ENCODE data around the gene RASA4B. TPM values are rescaled to one million over a fixed set of nuclear protein-coding genes. Genes with fewer than 3 reads are reported as not detected.
"Not testable (repeated sequence)": the region's sequence is repeated elsewhere in the genome, so short reads cannot be mapped to it uniquely, and the experiment has no call there.

Gene RASA4B
- total and polyA plus RNA-seq, 8 donors, result 8.6 to 35.9 (median 16.8) TPM

GRCh38 chr7:102531583-102531982, 14.0 kb upstream of the RASA4B start:
- intact Hi-C loops (cut with DNase I; ENCODE audit: low total_unique reads); DNase-seq; H3K4me1 ChIP-seq; H3K27me3 ChIP-seq; H3K4me3 ChIP-seq; H3K27ac ChIP-seq; H3K36me3 ChIP-seq; H3K9me3 ChIP-seq: not testable (repeated sequence)
- WGBS, 5 donors, result no CpG with 5 or more reads among the region's 7 CpGs

GRCh38 chr7:102527822-102528793, 10.5 kb upstream of the RASA4B start:
- intact Hi-C loops (cut with DNase I; ENCODE audit: low total_unique reads); H3K4me3 ChIP-seq; H3K9me3 ChIP-seq; H3K27ac ChIP-seq; H3K27me3 ChIP-seq; H3K36me3 ChIP-seq; H3K4me1 ChIP-seq; DNase-seq: not testable (repeated sequence)
- WGBS, 5 donors, result 93 to 100% (median 100%) methylated on average over 1 to 3 of the region's 13 CpGs; no CpG with 5 or more reads in 1 of the 5 donors

GRCh38 chr7:102527182-102527581, 9.6 kb upstream of the RASA4B start:
- WGBS, 5 donors, result 82 to 86% (median 82%) methylated on average over 1 of the region's 8 CpGs; no CpG with 5 or more reads in 2 of the 5 donors
- H3K27ac ChIP-seq; H3K9me3 ChIP-seq; H3K27me3 ChIP-seq; intact Hi-C loops (cut with DNase I; ENCODE audit: low total_unique reads); H3K4me1 ChIP-seq; H3K36me3 ChIP-seq; H3K4me3 ChIP-seq; DNase-seq: not testable (repeated sequence)

GRCh38 chr7:102524803-102525202, 7.2 kb upstream of the RASA4B start:
- WGBS, 5 donors, result 42 to 71% (median 43%) methylated on average over 1 of the region's 2 CpGs; no CpG with 5 or more reads in 2 of the 5 donors
- H3K4me3 ChIP-seq; intact Hi-C loops (cut with DNase I; ENCODE audit: low total_unique reads); H3K9me3 ChIP-seq; H3K4me1 ChIP-seq; H3K27me3 ChIP-seq; H3K36me3 ChIP-seq; DNase-seq; H3K27ac ChIP-seq: not testable (repeated sequence)

- H3K27ac ChIP-seq; intact Hi-C loops (cut with DNase I; ENCODE audit: low total_unique reads); H3K9me3 ChIP-seq; DNase-seq; H3K4me3 ChIP-seq; H3K36me3 ChIP-seq; H3K4me1 ChIP-seq; H3K27me3 ChIP-seq: not testable (repeated sequence)
- WGBS, 5 donors, result 81 to 86% (median 83%) methylated on average over 4 of the region's 5 CpGs; no CpG with 5 or more reads in 2 of the 5 donors
These were observed 3.2 kb upstream of the RASA4B start for GRCh38 chr7:102520797-102521196.

- no CpG with 5 or more reads among the region's 10 CpGs for WGBS, 5 donors
- H3K4me3 ChIP-seq; H3K4me1 ChIP-seq; DNase-seq; H3K9me3 ChIP-seq; H3K36me3 ChIP-seq; H3K27ac ChIP-seq; H3K27me3 ChIP-seq; intact Hi-C loops (cut with DNase I; ENCODE audit: low total_unique reads): not testable (repeated sequence)
These were observed 626 bp downstream of the RASA4B start for GRCh38 chr7:102516951-102517350.

- H3K36me3 ChIP-seq; H3K4me3 ChIP-seq; H3K4me1 ChIP-seq; DNase-seq; intact Hi-C loops (cut with DNase I; ENCODE audit: low total_unique reads); H3K27ac ChIP-seq; H3K27me3 ChIP-seq; H3K9me3 ChIP-seq: not testable (repeated sequence)
- WGBS, 5 donors, result no CpG with 5 or more reads among the region's 3 CpGs
These were observed 1.7 kb downstream of the RASA4B start for GRCh38 chr7:102515889-102516288.

GRCh38 chr7:102514881-102515721, 2.5 kb downstream of the RASA4B start:
- H3K36me3 ChIP-seq; H3K27me3 ChIP-seq; H3K4me3 ChIP-seq; H3K9me3 ChIP-seq; intact Hi-C loops (cut with DNase I; ENCODE audit: low total_unique reads); H3K4me1 ChIP-seq; DNase-seq; H3K27ac ChIP-seq: not testable (repeated sequence)
- 50 to 100% (median 53%) methylated on average over 2 of the region's 15 CpGs; no CpG with 5 or more reads in 2 of the 5 donors for WGBS, 5 donors

- peak overlapping the region in 3 of 4 donors; percentile 7 to 31 (median 25) for H3K4me3 ChIP-seq
- H3K27ac ChIP-seq, result peak overlapping the region; percentile 46 to 78 (median 75)
- H3K9me3 ChIP-seq; H3K36me3 ChIP-seq; H3K4me1 ChIP-seq; intact Hi-C loops (cut with DNase I; ENCODE audit: low total_unique reads); H3K27me3 ChIP-seq: not testable (repeated sequence)
- DNase-seq, result peak; percentile 23 to 95
- 0 to 28% (median 9%) methylated on average over 2 to 5 of the region's 5 CpGs for WGBS, 5 donors
These were observed 4.8 kb downstream of the RASA4B start for GRCh38 chr7:102512642-102513221.

- no CpG with 5 or more reads among the region's 30 CpGs for WGBS, 5 donors
- DNase-seq; intact Hi-C loops (cut with DNase I; ENCODE audit: low total_unique reads): not testable (repeated sequence)
These were observed 5.6 kb downstream of the RASA4B start for GRCh38 chr7:102511860-102512522.

GRCh38 chr7:102510575-102510974, 7.0 kb downstream of the RASA4B start:
- DNase-seq; H3K4me1 ChIP-seq; H3K27ac ChIP-seq; intact Hi-C loops (cut with DNase I; ENCODE audit: low total_unique reads); H3K27me3 ChIP-seq; H3K36me3 ChIP-seq; H3K9me3 ChIP-seq; H3K4me3 ChIP-seq: not testable (repeated sequence)
- WGBS, 5 donors, result 63 to 75% (median 65%) methylated on average over 4 to 6 of the region's 8 CpGs; no CpG with 5 or more reads in 1 of the 5 donors

More at GRCh38 chr7:102511860-102512522, 5.6 kb downstream of the RASA4B start:
- H3K27ac ChIP-seq, H3K4me1 ChIP-seq, H3K36me3 ChIP-seq, H3K9me3 ChIP-seq, H3K27me3 ChIP-seq, H3K4me3 ChIP-seq: not testable (repeated sequence)

Data from stomach (tissue), 9 donors.